Inflammatory macrophage treated with lipopolysaccharide for 1 hour (primary cell): ENCODE measurements around the gene DMRT3.
"Not testable (repeated sequence)": the region's sequence is repeated elsewhere in the genome, so short reads cannot be mapped to it uniquely, and the experiment has no call there.

Source experiments
- DNase-seq, 2 donors: peaks; one replicate each; pipeline ENCODE4 v3.0.0-alpha.2; 2020 to 2022

Gene DMRT3

GRCh38 chr9:971901-972500 lies 4.5 kb upstream of the DMRT3 start:
- peak in 1 of 2 donors; percentile 6 for DNase-seq

GRCh38 chr9:972501-973294 lies 3.8 kb upstream of the DMRT3 start:
- DNase-seq = no peak

DNA sequence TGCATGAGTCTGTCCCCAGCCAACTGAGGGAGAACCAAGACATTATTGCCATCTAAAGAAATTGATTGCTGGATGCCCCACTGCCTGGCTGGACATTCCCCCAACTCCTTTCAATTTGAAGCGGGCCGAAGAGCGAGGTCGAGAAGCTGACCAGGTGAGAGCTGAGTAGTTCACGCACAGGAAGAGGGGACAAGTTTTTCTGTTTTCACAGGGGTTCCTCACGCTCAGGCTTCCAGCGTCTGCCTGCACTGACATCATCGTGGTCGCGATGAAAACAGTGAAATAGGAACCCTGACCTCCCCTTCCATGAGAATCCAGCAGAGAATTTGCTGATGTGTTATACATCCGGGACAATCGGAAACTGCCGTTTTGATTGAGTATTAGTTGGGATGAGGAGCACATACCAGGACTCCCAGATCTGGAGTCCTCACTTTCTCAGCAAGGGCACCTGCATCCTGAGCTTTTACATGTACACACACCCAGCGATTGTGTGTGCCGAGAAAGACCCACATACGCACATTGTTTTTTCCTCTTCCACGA lies 3.1 kb upstream of the DMRT3 start:
- no peak for DNase-seq

DNA sequence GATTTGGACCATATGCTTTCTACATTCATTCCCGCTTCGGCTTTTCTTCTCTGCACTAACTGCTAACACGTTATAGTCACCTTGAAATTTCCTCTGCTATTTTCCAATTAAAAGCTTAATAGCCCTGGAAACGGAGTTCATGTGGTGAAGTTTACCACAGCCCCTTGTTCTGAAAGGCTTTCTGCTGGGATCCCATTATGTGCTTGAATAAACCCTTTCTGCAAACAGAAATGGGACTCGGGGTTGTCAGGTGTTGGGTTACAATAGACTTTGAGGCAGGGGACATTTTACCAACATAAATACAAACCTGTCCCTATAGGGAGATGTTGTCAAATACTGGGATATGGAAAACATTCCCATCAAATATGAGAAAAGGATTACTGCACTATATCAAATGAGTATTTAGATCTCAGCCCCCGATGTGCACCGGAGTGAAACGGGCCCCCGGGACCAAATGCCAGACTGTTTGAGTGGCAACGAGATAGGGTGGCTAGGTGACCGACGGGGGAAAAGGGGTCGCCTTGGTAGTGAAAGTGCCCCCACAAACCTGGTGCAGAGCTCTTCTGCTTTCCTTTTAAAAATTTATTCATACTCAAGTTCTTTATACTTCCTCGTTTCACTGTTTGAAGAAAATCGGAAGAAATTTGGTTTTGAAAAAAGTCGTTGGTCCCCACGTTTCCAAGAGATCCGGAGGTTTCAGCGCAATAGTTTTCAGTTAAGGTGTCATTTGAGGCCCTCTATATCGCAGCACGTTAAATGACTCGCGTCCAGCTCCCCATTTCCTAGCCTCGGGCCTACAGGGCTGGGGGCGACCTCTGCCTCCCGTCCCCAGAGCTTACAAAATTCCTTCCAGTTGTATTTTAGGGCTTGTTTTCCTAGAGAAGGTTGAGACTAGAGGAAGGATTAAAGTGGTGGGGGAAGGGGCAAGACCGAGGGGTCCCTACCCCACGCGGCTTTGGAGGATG lies 2.1 kb upstream of the DMRT3 start:
- DNase-seq = no peak

GRCh38 chr9:974996-975739 lies 1.3 kb upstream of the DMRT3 start:
- no peak for DNase-seq

DNA sequence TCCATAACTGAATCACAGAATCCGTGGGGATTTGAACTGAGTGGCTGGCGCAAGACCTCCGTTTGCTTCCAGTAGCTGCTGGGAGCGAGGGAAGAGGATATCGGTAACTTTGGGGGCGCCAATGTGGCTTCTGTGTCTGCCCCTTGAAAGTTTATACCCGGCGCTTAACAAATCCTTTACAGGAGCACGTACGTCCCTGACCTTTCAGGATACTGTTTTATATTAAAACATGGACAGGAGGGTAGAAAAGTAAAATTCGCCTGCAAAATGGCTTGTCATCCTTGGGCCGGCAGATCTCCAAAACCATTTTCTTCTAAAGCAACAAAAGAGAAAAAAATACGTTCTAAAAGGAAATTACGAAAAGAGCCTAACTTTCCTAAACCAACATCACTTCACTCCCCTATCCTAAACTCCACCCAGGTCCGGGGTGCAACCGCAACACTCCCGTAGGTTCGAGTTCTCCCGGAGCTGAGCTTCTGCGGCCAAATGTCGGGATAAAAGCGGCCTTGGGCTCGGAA lies 656 bp upstream of the DMRT3 start:
- DNase-seq = no peak

DNA sequence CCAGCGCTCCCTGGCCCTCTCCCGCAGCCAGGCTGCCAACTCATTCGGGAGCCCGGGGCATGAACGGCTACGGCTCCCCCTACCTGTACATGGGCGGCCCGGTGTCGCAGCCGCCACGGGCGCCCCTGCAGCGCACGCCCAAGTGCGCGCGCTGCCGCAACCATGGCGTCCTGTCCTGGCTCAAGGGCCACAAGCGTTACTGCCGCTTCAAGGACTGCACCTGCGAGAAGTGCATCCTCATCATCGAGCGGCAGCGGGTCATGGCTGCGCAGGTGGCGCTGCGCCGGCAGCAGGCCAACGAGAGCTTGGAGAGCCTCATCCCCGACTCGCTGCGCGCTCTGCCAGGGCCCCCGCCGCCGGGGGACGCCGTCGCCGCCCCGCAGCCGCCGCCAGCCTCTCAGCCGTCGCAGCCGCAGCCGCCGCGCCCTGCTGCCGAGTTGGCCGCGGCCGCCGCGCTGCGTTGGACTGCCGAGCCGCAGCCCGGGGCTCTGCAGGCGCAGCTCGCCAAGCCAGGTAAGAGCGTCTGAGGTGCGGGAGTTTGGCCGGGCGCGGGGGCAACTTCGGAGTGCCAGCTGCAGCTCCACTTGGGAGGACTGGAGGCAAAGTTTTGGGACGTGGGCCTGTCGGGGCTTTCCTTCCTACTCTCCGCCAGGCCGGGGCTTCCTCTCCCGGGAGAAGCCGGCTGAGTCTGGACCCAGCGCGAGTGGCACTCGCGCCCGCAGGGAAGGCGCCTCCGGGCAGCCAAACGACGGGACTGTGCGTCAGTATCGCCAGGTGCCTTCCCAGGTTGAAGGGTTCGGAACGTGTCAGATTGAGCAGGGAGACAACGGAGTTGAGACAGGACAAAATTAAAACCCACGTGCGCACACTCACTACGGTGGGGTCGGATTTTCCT lies 735 bp downstream of the DMRT3 start:
- no peak for DNase-seq

DNA sequence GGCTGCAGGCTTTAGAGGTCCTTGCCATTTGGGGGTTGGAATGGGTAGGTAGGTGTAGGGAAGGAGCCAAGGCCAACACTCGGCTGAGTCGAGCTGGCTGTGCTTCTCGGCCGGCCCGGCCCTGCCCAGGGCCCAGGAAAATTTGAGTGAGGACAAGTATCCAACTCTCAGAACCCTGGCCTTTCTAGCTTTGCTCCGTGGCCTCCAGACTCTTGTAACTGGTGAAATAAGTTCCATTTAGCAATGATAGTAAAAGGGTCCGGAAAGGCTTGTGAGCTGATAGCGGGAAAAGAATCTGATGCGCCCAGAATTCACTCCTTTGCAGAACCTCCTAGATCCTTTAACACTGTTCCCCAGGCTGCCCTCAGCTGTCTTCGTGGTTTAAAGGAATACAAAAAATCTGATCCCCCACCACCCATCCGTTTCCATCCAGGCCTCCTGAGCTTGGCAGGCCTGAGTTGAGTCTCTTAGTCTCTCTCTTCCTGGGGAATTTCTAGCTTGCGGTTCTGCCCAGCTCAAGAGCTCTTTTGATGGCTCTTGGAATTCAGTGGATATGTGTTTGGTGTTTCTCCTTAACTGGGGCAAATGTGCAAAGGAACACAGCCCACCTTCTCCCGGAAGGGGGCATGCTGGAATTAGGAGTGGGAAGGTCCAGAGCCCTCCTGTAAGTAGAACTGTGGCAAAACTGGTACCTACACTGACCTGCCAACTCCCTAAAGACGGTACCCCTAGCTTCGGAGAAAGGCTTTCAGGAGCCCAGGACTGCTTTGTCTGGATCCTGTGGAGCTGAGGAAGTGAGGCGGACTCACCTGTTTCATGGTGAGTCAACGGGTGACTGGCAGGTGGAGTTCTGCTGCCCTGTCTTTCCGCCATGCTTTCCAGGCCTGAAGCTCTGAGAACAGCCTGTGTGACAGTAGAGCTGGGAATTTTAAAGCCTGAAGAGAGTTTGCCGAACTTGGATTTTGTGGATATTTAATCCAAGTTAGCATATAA lies 1.7 kb downstream of the DMRT3 start:
- no peak for DNase-seq

- no peak for DNase-seq
Observed at GRCh38 chr9:979983-980382, 3.5 kb downstream of the DMRT3 start.

GRCh38 chr9:980640-981039 lies 4.2 kb downstream of the DMRT3 start:
- DNase-seq = no peak

- DNase-seq = no peak
Observed at GRCh38 chr9:981491-981898, 5.0 kb downstream of the DMRT3 start.

DNA sequence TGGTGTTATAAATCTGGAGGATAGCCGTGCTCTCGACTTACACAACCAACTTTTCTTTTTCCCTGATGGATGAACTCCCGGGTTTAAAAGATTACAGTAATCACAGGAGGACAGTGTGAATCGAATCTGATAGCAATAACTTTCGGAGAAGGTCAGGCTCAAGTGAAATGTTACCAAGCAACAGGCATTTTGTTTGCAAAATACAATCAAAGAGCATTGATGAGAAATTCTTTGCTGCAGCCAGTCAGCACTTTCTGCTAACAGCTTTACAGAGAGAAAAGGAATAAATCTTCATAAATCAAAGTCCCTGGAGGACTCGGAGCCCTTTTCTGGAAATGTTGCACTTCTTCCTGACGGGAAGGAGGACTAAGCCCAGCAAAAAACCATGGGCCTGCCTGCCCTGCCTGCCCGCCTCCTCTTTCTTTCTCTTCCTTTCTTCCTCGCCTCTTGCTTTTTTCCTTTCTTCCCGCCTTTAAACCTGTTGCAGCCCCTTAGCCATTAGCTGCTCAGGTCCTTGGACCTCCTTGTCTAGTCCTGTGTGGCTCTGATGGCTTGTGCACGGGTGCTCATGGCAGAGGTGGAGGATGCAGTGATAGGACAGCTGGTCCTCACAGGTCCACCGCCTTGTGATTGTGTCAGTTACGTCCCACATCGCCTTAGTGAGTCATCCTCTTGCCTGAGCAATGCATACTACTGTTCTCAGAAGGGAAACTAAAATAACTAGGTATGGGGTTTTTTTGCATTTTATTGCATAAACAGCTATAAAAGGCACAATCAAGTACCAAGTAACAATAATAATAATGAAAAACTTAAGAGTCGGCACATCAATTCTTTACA lies 6.2 kb downstream of the DMRT3 start:
- DNase-seq = peak in 1 of 2 donors; percentile 47

DNA sequence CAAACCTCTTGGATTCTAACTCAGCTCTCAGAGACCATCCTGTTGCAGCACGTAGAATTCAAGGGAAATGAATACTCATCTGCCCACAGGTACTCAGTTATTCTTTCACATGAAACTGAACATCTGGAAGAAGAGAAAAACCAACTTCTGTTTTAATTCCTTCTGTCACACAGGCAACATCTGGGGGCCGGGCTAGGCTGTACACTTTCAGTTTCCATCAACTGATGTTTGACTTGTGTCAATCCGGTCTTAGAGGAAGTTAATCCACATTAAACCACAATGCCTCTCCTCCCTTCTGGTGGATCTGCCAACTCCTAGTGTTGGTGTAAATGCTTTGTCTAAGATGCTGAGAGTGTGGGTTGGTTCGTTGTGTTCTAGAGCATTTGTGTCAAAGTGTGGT lies 17.6 kb downstream of the DMRT3 start:
- peak; percentile 65 to 67 for DNase-seq

DNA sequence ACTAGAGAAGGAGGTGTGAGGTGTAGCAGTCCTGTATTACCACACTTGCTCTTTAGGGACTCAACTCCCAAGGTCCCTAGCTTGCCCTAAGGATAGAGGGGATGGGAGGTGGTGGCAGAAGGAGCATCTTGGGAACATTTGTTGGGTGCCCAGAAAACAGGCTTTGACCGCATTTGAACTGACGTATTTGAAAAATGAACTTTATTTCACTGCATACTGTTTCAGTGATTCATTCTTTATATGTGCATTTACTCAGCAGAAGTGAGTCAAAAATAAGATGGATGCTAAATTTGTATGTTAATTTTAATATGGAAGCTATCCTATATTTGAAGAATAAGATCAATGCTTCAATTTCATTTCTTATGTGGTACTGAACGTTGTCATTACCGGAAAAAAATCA lies 18.7 kb downstream of the DMRT3 start:
- no peak for DNase-seq

DNA sequence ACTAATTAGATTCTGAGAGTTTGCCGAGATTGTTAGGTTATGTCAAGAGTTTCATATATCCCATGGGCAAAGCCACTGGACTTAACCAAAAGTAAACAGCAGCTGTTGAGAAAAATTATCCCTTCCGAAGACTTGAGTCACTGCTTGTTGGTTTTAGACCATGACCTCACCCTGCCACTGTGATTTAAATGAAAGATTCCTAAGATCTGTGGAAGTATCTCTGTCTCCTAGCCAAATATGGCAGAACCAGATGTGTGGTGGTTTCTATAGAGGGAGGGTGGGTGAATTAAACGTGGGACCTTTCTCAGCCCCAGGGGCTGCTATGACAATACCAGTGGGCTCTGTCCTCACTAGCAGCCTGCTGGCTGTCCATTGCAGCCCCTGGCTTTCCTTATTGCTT lies 19.3 kb downstream of the DMRT3 start:
- no peak for DNase-seq

- not testable (repeated sequence) for DNase-seq
Observed at GRCh38 chr9:998299-999110, 22.1 kb downstream of the DMRT3 start.

DNA sequence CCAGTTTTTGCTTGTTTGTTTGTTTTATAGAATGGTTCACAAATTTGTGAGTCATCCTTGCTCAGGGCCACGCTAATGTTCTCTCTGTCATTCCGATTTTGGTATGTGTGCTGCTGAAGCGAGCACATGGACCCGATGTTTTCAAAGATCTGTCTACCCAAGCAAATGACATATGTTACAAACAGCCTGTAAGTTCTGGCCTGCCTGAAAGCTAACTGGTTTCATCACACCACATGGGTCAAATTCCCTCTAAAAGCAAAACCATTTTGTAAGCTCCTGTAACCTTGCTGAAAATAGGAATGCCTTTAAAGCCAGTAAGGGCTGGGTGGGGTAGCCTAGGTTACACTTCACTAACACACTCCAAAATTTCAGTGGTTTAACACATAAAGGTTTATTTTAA lies 25.4 kb downstream of the DMRT3 start:
- DNase-seq = no peak

- DNase-seq = no peak
Observed at GRCh38 chr9:1002678-1003077, 26.2 kb downstream of the DMRT3 start.
